Measurements from ENCODE around the gene ZNF763. TPM values are rescaled to one million over a fixed set of nuclear protein-coding genes. Genes with fewer than 3 reads are reported as not detected.

Gene ZNF763
- total RNA-seq, 1 experiment from 2014 or later: 0.77 TPM

- peaks cover 25 to 75% (median 70%) of the 10 kb centered on the region in 3 experiments for H3K36me3 Mint-ChIP-seq (ENCODE audit: insufficient read depth in 1 of 3, low read depth in 3 of 3)
- peaks cover 22 to 73% of the 10 kb centered on the region in 2 experiments for H3K9me3 Mint-ChIP-seq
These were observed 33.8 kb upstream of the ZNF763 start for GRCh38 chr19:11931051-11931450.

More at GRCh38 chr19:11931051-11931450, 33.8 kb upstream of the ZNF763 start:
- no peak overlapping the region for H2BK120ac ChIP-seq (ENCODE audit: low read depth, low read length, poor library complexity, severe bottlenecking)
- no CpG with 5 or more reads among the region's 3 CpGs for WGBS (ENCODE audit: extremely low coverage, insufficient read length, low lambda C conversion rate)
- no peak overlapping the region for H2BK12ac ChIP-seq (ENCODE audit: insufficient read length, low read depth, low read length)
- no peak overlapping the region for H2AFZ ChIP-seq (ENCODE audit: low read length)
- no peak overlapping the region for H2AK5ac ChIP-seq (ENCODE audit: insufficient read length, low read length)
- DNase-seq: no peak
- H3K27ac ChIP-seq (ENCODE audit: insufficient read length, low read depth, low read length): no peak overlapping the region
- peaks cover 8% of the 10 kb centered on the region for H3K79me1 ChIP-seq (ENCODE audit: insufficient read depth, low read depth, low read length, poor library complexity, severe bottlenecking)
- H3K18ac ChIP-seq (ENCODE audit: insufficient read length, low read depth, low read length): no peak overlapping the region
- no peaks in the 10 kb centered on the region for H3K9me3 ChIP-seq (ENCODE audit: control insufficient read depth, low read depth, low read length)
- no peak overlapping the region for H4K8ac ChIP-seq (replicated peaks; ENCODE audit: insufficient read length, low read depth, low read length)
- no peaks in the 10 kb centered on the region for H3K27me3 ChIP-seq (ENCODE audit: insufficient read depth, low read length)
- no peak for TF ChIP-seq CTCF (conservative IDR thresholded peaks at IDR 0.05)
- no peaks in the 10 kb centered on the region; the same call in 1 of the 2 replicates for H3K4me1 ChIP-seq (ENCODE audit: insufficient read depth, low read length)
- Mint-ChIP-seq H3K27ac (no peak overlapping the region), H3K4me3 (no peak overlapping the region), H3K27me3 (ENCODE audit: low read depth) (no peaks in the 10 kb centered on the region), H3K4me1 (peaks cover 1% of the 10 kb centered on the region in 2 experiments)
- peaks cover 2% of the 10 kb centered on the region; the same call in 1 of the 2 replicates for H3K79me2 ChIP-seq (ENCODE audit: insufficient read depth, low read length)
- H4K91ac ChIP-seq (ENCODE audit: insufficient read length, low read depth, low read length): no peak overlapping the region
- no peak overlapping the region for H3K9ac ChIP-seq (ENCODE audit: extremely low read depth, insufficient read length, low read length)
- H2BK5ac ChIP-seq (ENCODE audit: insufficient read length, low read length): no peak overlapping the region
- H2BK20ac ChIP-seq (ENCODE audit: low read depth, low read length, poor library complexity, severe bottlenecking): no peak overlapping the region
- H4K20me1 ChIP-seq (ENCODE audit: control insufficient read depth, insufficient read depth, insufficient read length): no peaks in the 10 kb centered on the region
- no peak overlapping the region for H3K14ac ChIP-seq (ENCODE audit: insufficient read depth, low read length)
- no peak overlapping the region for H2BK15ac ChIP-seq (ENCODE audit: low read depth, low read length)
- peaks cover under 1% of the 10 kb centered on the region for H3K23me2 ChIP-seq (ENCODE audit: insufficient read length, low read depth, low read length, poor library complexity, severe bottlenecking)
- no peak overlapping the region for H3K4ac ChIP-seq (ENCODE audit: low read depth, low read length)
- no peak overlapping the region for H3K23ac ChIP-seq (ENCODE audit: insufficient read length, low read depth, low read length)
- H3K56ac ChIP-seq (ENCODE audit: insufficient read length, low read depth, low read length): no peak overlapping the region
- H3K4me2 ChIP-seq (ENCODE audit: insufficient read depth, insufficient read length, low read length): no peak overlapping the region
- no peak overlapping the region for H4K5ac ChIP-seq (ENCODE audit: insufficient read length, low read depth, low read length)
- H3T11ph ChIP-seq (ENCODE audit: low read length): no peak overlapping the region

All from H9 (cell line).